NK-92 (cell line): ENCODE results near the gene IGSF11.

Source experiments
- DNase-seq: peaks from one replicate; lab custom pipeline; 2025; ENCODE audit not compliant: unreplicated experiment; lab: John Stamatoyannopoulos, UW

IGSF11 gene

DNA sequence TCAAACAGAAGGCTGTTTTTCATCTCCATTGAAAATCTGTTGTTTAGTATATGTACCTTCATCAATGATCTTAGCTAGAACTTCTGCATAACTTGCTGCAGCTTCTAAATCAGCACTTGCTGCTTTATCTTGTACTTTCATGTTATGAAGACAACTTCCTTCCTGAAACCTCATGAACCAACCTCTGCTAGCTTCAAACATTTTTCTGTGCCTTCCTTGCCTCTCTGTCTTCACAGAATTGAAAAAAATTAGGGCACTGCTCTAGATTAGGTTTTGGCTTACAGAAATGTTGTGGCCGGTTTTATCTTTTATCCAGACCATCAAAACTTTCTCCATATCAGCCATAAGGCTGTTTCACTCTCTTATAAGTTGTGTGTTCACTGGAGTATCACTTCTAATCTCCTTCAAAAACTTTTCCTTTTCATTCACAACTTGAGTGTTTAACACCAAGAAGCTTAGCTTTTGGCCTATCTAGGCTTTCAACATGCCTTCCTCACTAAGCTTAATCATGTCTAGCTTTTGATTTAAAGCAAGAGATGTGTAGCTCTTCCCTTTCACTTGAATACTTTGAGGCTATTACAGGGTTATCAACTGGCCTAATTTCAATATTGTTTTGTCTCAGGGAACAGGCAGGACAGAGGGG is 78.6 kb downstream of the IGSF11 start:
- no peak for DNase-seq

DNA sequence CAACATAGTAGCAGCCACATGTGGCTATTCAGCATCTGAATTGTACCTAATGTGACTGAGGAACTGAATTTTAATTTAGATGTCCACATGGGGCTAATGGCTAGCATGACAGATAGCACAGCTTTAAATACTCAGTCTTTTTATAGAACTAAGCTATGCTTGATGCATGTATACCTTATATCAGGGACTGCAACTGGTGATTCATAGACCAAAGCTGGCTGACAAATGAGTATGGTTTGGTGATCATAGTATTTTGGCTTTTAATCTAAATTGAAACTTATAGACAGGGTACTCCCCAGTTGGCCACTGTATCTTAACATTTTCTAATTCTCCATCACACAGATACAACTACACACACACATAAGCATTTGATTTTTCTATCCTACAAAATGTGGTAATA is 83.6 kb downstream of the IGSF11 start:
- DNase-seq: no peak

DNA sequence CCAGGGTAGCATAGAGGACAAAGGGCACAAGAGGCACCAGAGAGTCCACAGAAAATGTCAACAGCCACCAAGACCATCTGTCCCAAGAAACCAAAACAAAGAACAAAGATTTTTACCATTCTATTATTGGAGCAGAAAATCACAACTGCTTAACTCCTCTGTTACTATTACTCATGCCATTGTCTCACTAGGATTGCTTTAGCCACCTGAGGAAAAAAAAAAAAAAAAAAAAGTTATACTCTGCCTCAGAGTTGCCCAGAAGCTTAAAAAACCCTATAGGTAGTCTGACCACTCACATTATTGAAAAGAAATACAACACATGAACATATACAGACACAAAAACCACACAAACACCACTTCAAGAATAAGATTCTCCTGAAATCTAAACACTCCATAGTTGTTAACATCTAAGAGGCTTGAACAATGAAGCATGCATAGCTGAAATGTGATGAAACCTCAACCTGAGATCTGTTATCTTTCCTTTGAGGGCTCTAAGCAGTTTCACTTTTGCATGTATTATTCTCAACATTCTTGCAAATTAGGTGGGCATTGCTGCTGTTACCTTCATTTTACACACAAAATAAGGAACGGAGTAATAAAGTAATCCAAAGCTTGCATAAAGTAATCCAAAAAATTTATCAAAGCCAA is 85.4 kb downstream of the IGSF11 start:
- DNase-seq: no peak

DNA sequence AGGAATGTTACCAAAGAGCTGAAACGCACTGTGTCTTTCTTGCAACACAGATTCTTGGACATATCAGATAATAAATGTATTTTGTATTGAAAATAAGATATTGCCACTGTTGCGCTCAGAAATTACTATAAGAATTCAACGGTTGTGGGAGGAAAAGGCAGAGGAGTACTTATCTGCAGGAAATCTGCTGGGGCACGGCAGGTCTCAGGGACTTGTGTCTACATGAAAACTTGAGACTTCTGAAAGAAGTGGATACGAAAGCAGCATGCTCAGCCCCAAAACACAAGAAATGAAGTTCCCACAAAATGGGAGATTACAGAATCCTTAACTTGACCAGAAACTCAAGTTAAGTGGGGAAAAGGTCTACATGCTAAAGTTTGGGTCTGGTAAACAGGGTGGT is 86.5 kb downstream of the IGSF11 start:
- DNase-seq: no peak

DNA sequence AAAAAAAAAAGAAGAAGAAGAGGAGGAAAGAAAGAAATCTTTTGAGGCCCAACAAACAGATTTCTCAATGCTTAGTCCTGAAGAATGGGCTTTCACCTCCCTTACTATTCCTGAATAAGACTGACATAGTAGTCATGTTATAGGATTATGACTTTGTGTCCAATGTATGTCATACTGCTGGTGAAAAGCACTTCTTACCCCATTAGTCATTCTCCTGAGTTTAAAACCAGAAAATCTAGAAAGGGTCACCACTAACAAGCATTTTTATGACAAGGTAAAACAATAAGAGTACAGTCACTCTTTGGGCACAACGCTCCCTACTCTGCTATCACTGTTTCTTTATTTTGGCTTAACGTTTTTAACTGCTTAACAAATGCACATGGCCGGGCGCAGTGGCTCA is 88.2 kb downstream of the IGSF11 start:
- no peak for DNase-seq

DNA sequence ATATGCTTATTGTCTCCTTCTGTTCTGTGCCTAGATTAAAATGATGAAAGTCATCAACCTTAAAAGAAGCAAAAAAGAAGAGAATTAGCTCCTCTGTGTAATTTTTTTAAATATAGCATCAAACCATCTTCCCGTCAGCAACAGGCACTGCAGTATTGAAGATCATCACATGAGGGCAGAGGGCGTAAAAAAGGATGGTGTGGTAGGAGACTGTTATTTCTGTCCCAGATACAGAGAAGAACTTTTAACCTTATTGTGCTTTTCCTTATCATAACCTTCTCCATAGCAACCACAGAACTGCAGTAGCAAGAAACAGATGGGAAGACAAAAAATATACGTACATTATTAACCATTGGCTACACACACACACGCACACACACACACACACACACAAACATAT is 88.8 kb downstream of the IGSF11 start:
- no peak for DNase-seq

DNA sequence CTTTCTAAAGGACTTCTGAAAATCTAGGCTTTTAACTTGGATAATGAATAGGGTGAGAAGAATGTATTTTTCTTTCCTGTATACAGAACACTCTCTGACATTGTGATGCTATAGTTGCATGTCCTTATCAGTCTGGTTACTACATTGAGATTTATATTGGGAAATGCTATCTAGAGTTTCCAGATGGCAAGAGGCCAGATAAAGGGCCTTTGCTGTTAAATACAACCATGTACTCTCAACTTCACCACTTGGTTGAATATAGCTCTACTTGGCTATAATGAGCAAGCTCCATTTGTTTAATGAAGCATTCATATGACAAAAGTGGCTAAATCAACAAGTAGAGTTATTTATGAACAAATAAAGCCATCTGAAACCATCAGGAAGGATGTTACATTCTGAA is 91.0 kb downstream of the IGSF11 start:
- DNase-seq: no peak

DNA sequence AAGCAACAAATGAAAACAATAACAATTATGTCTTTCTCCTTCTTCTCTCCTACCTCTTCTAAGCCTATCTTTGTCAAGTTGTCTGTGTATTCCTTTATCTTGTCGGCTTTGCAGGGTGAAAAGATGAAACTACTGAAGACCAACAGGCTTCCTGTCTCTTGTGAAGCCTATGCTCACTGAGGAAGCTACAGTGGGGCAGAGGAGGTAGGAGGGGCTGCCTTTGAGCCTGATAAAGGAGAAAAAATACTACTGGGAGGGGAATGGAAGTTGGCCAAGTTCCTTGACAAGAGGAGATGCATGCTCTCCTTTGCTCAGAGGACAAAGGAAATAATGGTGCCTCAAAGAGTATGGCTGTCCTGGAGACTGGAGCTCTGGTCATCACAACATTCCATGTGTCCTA is 92.0 kb downstream of the IGSF11 start:
- no peak for DNase-seq

DNA sequence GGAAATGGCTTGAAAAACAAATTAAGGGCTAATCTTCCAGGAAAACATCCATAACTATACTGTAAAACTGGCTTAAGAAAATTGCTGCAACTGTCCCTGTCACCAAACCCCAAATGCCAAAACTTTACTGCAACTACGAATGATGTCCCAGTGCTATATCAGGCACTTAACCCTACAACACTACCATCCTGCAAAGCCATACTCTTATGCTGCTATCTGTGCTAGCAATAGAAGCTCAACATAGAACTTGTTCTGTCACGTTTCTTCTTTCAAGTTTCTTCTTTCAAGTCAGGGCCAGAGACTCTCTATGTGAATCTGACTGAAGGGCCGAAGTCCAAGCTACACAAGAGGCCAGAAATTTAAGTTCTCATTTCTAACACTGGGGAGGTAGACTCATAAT is 92.5 kb downstream of the IGSF11 start:
- DNase-seq: no peak

DNA sequence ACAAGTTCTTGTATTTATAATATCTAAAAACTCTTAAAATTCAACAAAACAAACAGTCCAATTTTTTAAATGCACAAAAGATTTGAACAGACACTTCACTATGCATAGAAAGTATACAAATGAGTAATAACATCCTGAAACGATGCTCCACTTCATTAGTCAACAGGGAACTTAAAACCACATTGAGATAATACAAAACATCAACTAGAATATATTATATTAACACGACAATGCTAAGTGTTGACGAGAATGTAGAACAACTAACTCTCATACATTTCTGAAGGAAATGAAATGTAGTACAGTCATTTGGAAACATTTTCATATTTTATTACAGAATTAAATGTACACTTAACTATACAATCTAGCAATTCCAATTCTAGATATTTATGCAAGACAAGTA is 93.4 kb downstream of the IGSF11 start:
- no peak for DNase-seq

DNA sequence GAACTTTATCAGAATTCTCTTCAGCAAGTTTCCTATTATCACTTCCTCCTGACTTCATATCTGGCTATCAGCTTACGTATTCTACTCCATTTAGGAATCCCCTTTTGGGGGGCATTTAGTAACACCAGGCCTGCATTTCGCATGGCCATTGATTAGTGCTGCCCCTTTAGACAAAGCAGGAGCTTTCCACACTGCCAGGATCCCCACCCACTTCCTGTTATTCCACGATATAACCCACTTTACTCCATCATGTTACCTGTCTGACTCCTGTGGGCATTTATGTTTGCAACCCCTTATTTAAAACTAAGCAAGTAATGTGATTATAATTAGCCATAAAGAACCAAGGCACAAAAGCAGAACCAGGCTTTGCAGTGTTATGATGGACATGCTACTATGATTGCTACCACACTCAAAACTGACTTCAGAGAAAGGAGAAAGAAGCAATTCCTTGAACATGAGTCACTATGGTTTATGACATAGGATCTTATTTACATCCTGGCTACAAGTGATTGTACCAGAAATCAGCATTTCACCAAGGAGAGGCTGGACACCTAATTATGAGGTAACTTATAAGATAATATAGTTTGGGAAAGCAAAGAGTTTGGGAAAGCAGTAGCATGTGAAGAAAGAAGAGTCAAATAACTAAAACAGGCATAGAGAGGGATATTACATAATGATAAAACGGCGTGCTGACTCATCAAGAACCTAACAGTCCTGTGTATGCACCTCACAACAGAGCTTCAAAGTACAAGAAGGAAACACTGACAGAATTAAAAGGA is 96.3 kb downstream of the IGSF11 start:
- no peak for DNase-seq

DNA sequence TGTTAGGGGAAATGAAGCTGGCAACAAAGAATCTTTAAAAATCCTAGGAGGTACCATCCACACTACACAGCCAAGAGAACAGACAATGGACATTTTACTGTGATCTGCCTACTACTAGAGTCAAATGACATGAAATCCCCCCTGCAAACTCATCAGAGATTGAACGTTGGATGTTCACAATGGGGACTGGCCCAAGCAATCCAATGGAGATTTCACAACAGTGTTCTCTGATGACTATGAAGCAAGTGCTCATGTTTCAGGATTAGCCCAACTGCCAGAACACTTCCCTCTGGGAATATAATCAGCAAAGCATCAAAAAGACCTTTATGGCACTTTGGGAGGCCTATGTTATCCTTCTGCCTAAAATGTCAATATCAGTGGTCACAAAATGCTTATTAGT is 97.8 kb downstream of the IGSF11 start:
- DNase-seq: no peak

DNA sequence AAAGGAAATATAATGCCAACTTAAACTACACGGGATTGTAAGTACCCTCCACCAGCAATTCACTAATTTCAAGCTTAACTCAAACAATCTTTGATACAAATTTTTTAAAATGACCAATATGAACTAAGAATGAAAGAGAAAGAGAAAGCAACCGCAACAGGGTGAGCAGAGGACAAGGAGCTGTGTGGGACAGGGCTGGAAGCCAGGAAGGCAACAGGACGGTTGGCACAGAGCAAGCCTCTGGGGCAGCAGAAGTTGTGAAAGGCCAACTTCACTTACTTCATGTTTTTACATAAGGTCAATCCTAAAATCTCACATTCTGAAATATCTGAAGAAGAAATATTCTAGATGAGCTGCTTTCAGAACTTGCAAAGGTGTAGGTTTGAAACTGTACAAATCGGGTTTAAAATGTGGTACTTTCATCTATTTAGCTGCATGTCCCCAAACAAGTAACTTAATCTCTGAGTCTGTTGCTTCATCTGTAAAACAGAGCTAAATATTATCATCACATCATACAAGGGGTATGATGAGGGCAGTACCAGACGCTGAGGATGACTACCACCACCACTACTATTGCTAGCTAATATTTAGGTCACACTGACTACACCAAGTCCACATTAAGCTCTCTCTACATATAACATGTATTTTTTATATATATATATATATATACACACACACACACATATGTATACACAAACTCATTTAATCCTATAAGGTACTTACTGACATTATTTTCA is 101.7 kb downstream of the IGSF11 start:
- DNase-seq: no peak

DNA sequence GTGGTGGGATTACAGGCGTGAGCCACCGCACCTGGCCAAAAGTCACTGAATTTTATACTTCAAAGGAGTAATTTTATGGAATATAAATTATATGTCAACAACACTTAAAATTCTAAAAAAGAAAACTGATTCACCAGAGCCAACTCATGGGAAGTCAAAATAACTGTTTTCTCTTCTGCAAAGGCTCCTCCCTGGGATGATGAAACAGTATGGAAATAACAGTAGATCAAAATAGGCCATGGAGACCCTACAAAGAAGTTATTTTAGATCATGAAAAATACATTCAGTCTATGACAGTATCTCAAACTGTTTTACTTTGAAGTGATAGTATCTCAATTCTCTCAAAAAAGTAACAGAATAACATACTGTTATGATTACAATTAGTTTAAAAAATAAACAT is 102.7 kb downstream of the IGSF11 start:
- DNase-seq: no peak

DNA sequence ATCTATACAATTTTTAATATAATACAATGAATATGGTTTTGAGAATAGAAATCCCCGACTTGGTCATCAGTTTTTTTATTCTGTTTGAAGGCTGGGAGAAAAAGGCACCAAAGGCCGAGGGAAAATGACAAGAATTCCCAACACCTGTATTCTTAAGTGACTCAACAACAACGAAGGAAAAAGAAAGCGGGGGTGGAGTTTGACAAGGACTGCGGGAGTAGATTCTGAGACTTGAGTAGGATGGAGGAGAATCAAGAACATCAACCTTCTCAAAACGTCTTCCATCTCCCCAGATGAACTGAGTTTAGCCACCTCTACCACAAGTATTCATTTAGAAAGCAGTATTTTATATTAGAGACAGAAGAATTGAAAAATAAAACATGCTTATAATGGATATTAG is 107.2 kb downstream of the IGSF11 start:
- no peak for DNase-seq

DNA sequence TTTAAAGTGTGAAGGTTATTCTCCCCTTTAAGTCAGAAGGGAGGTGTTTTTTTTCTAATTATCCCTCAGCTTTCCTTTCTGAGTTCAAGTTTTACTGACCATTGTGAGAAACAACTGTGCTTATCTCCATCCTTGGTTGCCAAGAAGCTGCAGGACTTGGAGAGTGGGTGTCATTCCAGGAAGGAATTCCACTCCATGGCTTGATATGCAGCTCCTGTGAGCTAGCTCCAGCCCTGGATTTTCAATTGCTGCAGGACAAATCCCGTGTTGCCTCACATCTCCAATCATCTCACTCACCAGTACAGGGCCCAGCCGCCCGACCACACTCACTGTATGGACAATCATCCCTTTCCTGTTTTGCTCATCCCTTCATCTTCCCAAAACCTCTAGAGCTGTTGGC is 122.5 kb downstream of the IGSF11 start:
- no peak for DNase-seq

DNA sequence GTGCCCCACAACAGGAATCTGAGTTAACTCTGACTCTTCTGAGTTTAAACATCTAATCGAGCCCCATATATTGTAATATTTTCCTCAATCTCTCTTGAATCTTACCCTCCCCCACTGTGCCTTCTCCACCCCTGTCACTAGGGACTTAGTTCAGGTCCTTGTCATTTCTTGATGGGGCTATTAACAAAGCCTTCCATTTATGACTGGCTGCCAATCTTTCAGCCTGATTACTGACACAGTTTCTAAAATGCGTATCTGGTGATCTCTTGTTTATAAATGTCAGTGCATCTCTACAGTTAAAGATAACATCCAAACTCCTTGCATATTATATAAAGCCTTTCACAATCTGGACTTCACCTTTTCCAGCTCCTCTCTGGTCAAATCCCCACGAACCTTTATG is 124.3 kb downstream of the IGSF11 start:
- no peak for DNase-seq

DNA sequence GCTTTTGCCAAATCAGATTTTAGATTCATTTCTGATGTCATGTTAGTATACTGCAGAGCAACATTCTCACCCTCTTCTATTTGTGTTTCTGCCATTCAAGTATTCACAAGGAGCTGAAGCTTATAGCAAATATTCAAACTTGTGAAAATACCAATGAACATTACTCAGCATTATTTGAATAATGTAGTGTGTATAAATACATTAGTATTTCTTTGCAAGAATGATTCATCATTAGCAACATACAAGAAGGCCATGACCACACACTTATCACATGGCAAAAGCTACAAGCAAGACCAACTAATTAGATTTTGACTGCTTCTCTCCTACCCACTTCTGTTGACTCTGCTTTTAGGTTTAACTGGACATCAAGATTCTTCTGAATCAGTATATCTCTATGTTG is 124.9 kb downstream of the IGSF11 start:
- DNase-seq: no peak

DNA sequence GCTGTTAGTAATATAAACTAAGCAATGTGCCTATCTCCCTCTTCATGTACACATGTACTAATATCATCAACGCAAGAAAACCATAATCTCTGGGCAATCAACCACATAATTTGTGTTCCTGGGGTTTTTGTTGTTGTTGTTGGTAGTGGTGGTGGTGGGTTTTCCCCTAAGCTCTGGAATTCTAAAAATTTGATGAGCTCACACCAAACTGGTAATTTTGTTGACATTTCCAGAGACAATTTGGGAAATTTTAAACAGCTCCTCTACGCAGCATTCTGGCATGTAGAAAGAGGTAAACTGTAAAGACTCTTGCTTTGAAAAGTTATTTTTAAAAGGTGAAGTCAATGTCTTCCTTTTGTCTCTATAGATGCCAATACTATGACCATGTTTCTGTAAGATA is 126.7 kb downstream of the IGSF11 start:
- no peak for DNase-seq

DNA sequence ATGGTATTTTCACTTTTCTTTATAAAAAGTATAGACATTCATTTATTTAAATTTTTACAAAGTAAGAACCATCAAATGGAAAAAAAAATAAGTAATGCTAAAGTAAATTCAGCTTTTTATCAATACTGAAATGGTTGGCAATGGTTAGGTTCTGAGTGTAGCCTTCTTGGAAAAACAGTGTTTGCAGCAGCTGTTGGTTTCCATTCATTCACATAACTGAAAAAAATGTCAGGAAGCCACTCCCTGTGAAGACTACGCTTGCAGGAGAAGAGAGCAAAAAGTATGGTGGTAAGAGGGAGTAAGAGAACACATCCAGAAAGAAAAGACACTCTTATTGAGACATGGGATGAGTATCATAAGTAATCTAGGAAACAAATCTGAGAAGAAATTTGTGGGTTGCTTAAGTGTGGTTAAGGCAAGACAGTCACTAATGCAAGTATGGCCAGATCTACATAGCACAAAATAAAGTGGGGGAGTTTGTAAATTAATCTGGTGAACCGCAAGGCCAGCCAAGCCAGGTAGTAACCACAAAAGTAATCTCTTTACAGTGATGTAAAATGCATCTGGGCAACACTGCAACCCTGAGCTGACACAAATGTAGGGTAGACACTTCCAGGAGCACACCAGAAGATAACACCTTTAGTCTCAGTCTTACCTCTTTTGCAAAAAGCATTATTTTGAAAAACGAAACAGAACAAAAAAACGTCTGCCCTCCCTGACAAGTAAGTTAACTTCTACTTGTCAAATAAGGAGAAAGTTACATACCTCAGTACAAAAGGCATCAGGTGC is 133.7 kb downstream of the IGSF11 start:
- no peak for DNase-seq

DNA sequence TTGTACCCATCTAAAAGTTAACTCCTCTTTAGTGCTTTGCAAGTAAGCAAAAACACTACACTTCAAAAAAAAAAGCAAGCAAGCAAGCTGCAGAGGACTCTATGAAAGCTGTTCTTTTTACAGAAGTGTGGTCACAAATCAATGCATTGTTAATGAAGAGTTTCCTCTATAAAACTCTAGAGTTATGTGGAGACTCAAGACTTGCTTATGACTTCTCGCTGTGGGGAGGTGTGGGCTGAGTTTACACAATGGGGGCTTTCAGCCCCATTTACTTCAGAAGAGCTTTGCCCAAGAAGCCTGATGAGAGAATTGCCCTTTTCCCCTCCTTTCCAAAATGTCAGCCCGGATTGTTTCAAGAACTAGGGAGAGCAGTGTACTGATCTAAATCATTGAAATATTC is 144.4 kb downstream of the IGSF11 start:
- DNase-seq: no peak
